GM12873 (cell line): ENCODE results near the gene POP7.

ENCODE experiments used
- TF ChIP-seq, protein P1 (sequence below): IDR thresholded peaks from 2 replicates; pipeline ENCODE4 v1.5.1; 2012; ENCODE audit warnings: low read depth, mild to moderate bottlenecking, moderate library complexity, low read length, control low read depth; ENCODE audit not compliant: insufficient read depth; ENCODE audit errors: missing control alignments

POP7 gene

GRCh38 chr7:100708395-100708794, 2.5 kb downstream of the POP7 start:
- TF ChIP-seq, protein P1, sequence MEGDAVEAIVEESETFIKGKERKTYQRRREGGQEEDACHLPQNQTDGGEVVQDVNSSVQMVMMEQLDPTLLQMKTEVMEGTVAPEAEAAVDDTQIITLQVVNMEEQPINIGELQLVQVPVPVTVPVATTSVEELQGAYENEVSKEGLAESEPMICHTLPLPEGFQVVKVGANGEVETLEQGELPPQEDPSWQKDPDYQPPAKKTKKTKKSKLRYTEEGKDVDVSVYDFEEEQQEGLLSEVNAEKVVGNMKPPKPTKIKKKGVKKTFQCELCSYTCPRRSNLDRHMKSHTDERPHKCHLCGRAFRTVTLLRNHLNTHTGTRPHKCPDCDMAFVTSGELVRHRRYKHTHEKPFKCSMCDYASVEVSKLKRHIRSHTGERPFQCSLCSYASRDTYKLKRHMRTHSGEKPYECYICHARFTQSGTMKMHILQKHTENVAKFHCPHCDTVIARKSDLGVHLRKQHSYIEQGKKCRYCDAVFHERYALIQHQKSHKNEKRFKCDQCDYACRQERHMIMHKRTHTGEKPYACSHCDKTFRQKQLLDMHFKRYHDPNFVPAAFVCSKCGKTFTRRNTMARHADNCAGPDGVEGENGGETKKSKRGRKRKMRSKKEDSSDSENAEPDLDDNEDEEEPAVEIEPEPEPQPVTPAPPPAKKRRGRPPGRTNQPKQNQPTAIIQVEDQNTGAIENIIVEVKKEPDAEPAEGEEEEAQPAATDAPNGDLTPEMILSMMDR: no peak

GRCh38 chr7:100710452-100710851, 4.5 kb downstream of the POP7 start:
- TF ChIP-seq, protein P1: no peak

GRCh38 chr7:100711369-100711768, 5.4 kb downstream of the POP7 start:
- TF ChIP-seq, protein P1: no peak

DNA sequence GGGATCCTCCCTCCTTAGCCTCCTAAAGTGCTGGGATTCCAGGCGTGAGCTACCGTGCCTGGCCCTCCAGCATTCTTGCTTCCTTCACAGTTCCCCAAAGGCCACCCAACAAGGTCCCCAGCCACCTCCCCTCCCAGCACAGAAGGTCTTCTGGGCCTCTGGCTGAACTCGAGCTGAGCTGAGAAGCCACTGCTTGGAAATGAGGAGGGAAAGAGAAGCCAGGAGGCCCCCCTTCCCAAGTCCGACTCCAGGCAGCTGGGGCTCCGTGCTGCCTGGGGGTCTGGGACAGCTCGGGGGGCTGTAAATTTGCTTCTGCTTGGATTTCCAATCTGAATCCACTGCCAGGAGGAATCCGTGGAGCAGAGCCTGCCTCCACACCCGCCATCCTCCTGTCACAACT, 8.8 kb downstream of the POP7 start:
- TF ChIP-seq, protein P1: no peak

DNA sequence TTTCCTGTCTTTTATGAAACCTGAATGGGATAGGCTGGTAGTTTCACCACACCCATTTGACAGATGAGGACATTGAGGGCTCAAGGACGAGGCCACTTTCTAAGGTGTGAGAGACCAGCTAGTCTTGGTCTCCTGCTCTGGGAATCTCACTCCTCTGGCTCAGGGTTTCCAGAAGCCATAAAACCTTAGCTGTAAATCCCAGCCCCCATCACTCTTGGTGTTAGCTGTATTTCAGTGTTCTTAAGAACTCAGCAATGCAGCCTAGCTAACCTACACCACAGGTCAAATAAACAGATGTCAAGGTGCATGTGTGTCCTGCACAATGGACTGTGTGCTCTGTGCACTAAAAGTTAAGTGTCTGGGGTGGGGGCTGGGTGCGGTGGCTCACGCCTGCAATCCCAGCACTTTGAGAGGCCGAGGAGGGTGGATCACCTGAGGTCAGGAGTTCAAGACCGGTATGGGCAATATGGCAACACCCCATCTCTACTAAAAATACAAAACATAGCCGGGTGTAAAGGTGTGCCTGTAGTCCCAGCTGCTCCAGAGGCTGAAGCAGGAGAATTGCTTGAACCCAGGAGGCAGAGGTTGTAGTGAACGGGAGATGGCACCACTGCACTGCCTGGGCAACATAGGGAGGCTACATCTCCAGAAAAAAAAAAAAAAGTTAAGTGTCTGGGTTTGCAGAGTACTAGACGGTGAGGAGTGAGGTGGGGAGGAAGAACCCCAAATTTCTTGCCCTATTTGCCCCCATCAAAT, 13.8 kb downstream of the POP7 start:
- TF ChIP-seq, protein P1: no peak

- TF ChIP-seq, protein P1: no peak
Measured at GRCh38 chr7:100720279-100720670, 14.4 kb downstream of the POP7 start, which contains the start of gene EPO. EPO (plus strand) TSS chr7:100720468; CDS start chr7:100720981, 513 bp downstream.

GRCh38 chr7:100720671-100721504, 15.0 kb downstream of the POP7 start:
- TF ChIP-seq, protein P1: no peak
